Right forelimb (tissue), 1 donor: ENCODE measurements around the gene TARS2.

Source experiments
- DNase-seq: peaks from one replicate; pipeline ENCODE4 v3.0.0-alpha.2; 2018

TARS2 gene

DNA sequence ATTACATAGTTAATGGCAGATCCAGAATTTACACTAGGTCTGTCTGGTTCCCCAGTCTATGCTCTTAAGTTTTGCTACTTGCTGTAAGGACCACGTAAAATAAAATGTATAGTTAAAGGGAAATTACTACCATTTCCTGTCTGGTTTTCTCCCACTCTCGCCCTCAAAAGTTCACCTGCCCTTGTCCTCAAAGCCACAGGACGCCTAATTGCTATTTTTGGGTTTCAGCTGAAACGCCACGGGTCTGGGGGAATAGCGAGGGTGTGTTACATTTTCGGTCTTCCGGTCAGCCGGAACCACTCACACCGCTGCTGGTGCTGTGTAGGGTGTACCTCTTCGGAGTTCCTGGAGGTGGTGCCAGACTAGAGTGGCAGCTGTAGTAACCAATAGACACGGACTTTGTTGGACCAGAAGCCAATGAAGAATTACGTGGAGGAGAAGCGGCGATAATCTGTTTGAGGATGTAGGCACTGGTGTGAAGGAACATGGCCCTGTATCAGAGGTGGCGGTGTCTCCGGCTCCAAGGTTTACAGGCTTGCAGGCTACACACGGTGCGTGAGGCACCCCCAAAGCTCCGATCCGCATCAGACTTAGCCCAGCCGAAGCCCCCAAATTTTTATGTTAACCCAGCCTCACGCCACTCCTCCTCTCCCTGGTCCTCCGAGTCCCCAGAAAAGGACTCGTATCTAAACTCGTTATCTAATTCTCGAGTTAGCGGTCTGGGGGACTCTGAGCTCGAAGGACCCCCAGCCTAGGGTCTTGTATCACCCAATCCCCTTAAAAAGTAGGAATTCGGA is at the start of gene TARS2:
Gene TARS2, plus strand, starts transcription at position 454 of the 797 bp plus-strand sequence. Its CDS starts 32 bp downstream, at position 486.
- peak; percentile 95 for DNase-seq

GRCh38 chr1:150441121-150441520 is 46.1 kb upstream of the TARS2 start:
- DNase-seq, result no peak

DNA sequence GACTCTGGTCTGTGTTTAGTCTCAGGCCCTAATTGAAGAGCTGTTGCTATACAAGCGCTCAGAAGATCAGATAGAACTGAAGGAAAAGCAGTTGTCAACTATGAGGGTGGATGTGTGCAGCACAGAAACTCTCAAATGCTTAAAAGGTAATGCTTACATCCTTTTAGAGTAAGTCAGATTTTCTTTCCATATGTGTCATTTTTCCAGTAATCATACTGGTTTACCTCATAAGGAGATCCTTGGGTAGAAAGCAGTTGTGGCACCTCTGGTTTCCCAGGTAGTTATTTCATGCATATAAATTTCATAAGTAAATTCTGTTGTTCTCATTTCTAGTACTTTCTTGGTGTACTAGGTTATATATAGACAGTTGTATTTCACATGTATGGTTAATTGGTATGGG is 43.0 kb upstream of the TARS2 start:
- DNase-seq, result no peak

DNA sequence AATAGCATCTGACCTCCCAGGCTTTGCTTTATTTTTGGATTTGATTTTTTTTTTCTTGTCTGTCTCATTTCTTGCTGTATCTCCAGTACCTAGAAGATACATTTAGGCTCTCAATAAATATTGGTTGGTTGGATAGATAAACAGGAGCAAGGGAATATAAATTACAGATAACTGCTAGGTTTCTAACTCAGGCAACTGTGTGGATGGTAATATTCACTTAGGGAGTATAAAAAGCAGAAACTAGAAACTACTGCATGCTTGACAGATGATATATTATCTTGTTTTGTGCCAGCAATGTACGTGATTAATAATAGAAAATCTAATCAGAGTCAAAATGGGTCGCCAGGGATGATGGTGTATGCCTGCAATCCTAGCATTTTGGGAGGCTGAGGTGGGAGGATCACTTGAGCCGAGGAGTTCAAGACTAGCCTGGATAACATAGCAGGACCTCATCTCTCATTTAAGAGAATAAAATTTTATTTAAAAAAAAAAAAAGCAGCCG is 31.0 kb upstream of the TARS2 start:
- no peak for DNase-seq

DNA sequence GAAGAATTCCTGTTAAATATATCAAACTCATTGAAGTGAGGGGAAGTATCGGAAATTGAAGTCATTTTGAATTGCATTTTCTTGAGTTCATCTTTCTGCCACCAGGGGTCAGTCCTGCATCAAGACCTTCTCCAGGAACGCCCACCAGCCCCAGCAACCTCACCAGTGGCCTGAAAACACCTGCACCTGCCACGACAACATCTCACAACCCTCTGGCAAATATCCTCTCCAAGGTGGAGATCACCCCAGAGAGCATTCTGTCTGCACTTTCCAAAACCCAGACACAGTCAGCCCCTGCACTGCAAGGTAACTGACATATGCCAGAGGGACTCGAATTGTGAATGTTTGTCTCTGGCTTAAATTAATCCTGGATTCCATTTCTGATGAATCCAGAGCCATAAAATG is 22.8 kb upstream of the TARS2 start:
- DNase-seq, result peak; percentile 75

DNA sequence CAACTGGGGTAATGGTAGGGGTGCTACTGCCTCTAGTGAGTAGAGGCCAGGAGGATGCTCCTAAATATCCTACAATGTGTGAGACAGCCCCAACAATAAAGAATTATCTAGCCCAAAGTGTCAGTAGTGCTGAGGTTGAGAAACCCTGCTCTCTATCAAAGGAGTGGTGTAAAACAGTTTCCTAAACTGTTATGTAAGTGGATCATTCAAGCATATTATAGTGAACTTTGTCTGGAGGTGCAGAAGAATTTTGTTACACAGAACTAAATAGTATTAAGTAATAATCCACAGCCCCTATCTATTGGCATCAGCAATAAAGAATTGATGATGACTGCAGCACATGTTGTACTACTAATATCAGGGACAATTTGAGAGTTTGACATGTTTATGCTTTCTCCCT is 20.3 kb upstream of the TARS2 start:
- no peak for DNase-seq

DNA sequence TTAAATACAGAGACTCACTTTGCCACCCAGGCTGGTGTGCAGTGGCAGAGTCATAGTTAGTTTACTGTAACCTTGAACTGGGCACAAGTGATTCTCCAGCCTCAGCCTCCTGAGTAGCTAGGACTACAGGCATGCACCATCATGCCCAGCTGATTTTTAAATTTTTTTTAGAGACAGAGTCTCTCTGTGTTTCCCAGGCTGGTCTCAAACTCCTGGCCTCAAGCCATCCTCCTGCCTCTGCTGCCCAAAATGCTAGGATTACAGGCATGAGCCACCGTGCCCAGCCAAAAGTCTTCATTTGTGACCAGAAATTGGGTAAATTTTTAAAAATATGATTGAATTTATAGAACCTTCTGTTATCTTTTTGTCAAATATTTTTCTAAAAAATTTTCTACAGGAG is 17.9 kb upstream of the TARS2 start:
- no peak for DNase-seq

GRCh38 chr1:150472601-150473200 is 14.5 kb upstream of the TARS2 start:
- no peak for DNase-seq

GRCh38 chr1:150473659-150474058 is 13.6 kb upstream of the TARS2 start:
- no peak for DNase-seq

DNA sequence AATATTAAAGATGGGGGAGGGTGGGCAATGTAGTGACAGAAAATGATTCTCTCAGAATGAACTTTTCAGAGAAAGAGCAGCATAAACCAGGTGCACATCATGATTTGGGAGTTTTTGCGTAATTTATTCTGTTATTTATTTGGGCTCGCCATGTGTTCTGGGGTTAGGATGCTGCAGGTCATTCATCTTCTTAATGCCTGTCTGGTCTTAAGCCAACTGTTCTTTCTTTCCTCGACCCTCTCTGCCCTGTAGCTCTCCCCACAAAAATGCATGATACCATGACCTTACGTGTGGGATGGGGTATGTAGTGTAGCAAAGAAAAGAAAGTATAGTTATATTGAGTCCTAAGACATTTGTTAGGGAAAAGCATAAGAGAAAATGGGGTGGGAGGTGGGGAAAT is 12.3 kb upstream of the TARS2 start:
- no peak for DNase-seq

GRCh38 chr1:150476754-150477153 is 10.5 kb upstream of the TARS2 start:
- no peak for DNase-seq

DNA sequence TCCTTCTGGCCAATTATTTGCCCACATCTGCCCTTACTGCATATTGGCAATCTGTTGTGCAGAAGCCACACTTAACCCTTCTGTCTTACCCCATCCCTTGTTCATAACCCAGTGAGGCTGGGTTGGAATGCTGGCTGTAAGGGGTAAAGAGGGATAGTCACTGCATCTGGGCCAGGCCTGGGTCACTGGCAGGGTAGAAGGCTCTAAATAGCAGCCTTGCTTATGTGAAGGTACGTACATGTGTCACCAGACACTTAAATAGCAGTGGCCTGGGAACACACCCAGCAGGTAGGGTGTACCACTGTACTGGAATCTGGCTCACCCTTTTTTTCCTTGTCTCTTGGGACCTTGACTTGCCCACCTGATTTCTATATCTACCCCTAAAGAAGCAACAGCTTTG is 9.9 kb upstream of the TARS2 start:
- no peak for DNase-seq

DNA sequence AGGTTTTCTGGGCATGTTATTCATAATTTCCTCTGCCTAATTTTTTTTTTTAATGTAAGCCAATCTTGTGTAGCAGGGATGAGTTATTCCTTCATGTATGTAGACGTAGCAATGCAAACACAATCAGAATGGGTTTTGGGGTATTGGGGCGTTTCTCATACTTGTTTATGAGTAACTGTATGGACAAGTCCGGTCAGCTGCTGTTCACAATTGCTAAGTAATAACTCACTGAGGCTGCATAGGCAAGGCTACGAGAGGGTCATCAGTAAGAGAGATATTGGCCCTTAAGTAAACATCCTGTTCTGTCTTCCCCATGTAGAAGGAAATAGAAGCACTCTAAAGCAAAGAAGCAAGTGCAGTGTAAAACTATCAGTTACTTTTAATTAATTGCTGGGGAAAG is 9.5 kb upstream of the TARS2 start:
- no peak for DNase-seq

DNA sequence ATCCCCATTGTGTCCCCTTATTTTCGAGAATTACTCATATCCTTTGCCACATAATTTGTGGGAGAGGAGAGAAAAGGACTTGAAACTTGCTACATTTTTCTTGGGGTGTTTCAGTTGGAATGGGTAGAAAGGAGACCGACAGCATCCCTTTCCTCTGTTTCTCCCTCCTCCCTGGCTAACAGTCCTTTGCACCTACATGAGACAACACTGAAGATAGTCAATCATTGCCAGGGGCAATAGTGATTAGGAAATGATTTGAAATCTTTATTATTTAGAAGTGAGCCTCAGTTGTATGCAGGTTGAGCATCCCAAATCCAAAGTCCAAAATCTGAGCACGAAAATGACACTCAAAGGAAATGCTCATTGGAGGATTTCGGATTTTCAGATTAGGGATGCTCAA is 7.8 kb upstream of the TARS2 start:
- DNase-seq, result no peak

- no peak for DNase-seq
Measured at GRCh38 chr1:150479927-150480352, 7.3 kb upstream of the TARS2 start.

DNA sequence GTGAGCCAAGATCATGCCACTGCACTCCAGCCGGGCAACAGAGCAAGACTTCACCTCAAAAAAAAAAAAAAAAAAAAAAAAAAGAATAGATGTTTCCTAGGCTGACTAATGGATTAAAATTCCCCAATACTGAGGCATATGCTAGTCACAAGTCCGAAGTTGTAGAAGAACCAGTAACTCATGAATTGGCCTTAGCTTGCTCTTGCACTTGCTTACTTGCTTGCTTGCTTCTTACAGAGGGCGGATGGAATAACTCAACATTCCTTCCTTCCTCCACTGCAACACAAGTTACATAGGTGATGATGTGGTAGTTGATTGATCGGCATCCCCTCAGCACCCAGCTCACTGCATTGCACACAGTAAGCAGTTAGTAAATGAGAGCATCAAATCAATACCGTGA is 2.8 kb upstream of the TARS2 start:
- DNase-seq, result no peak

- DNase-seq, result no peak
Measured at GRCh38 chr1:150484861-150485260, 2.4 kb upstream of the TARS2 start.

DNA sequence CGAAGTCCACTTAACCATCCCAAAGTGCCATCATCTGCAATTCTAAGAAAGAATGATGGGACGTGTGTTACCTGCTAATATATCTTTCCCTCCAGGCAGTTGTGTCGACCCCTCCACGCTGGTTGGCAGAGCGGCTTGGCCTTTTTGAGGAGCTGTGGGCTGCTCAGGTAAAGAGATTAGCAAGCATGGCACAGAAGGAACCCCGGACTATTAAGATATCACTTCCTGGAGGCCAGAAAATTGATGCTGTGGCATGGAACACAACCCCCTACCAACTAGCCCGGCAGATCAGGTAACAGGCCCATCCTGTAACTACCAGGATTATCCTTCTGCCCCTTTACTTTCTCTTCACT is 520 bp downstream of the TARS2 start:
- DNase-seq, result no peak

- no peak for DNase-seq
Measured at GRCh38 chr1:150493175-150493574, 6.0 kb downstream of the TARS2 start.

DNA sequence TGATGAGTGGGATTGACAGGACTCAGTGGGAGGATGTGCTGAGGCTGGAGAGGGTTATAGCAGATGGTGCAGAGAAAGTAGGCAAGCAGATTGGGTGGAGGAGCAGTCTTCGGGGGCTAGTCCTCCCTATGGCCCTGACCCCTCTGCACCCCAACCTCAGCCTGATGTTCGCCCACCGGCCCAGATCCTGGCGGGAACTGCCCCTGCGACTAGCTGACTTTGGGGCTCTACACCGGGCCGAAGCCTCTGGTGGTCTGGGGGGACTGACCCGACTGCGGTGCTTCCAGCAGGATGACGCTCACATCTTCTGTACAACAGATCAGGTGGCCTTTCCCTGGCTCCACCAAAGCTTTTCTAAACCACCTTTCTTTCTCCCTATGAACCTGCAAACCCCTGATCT is 11.1 kb downstream of the TARS2 start:
- no peak for DNase-seq

GRCh38 chr1:150505431-150505830 is 18.2 kb downstream of the TARS2 start:
- no peak for DNase-seq

GRCh38 chr1:150507912-150508864 is 21.0 kb downstream of the TARS2 start, which contains the start of gene ECM1:
Gene ECM1, plus strand, starts transcription at chr1:150508109. Its CDS starts 101 bp downstream, at chr1:150508210.
- no peak for DNase-seq

DNA sequence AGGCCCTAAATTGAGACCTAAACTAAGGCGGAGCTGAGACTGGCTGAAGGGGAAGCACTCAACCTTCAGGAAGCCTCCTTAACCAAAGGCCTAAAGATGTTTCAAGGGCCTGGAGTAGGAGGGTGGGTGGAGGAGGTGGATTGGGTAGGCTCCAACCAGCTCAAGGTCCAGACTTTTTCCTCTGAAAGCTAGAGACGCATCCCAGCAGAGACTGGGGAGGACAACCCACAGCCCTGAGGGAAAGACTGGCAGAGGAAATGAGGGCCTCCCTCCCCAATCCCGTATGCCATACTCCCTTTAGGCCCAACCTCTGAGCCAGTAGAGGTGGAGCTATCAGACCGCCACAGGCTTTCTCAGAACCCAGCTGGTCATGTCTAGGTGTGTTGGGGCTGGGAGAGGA is 21.8 kb downstream of the TARS2 start:
- DNase-seq, result no peak
